Activated CD8-positive, alpha-beta T cell treated with anti-CD3 and anti-CD28 coated beads for 36 hours (primary cell): ENCODE results near the gene NMNAT2. TPM values are rescaled to one million over a fixed set of nuclear protein-coding genes. Genes with fewer than 3 reads are reported as not detected.

Source experiments
- ATAC-seq: fragments of 200-7000 bp; cut with Tn5 transposase; one replicate; pipeline ENCODE4 v1.10.0; 2021; ENCODE audit warnings: mild to moderate bottlenecking, moderate library complexity
- CTCF ChIA-PET: fragments of 350-600 bp; sonication (Branson Sonifier 250); formaldehyde crosslinking; loops from one replicate; lab custom pipeline; 2021; ENCODE audit warnings: antibody characterized with exemption; lab: Charles Lee
- POLR2A ChIA-PET: fragments of 350-600 bp; sonication (Branson Sonifier 250); formaldehyde crosslinking; loops from one replicate; lab custom pipeline; 2021; ENCODE audit warnings: antibody characterized with exemption; lab: Charles Lee
- DNase-seq: peaks from one replicate; pipeline ENCODE4 v3.0.0-alpha.2; 2020
- H3K27ac Mint-ChIP-seq: one replicate; pipeline ENCODE4 v1.8.0; 2021; ENCODE audit warnings: mild to moderate bottlenecking, mixed read lengths
- H3K27me3 Mint-ChIP-seq: one replicate; pipeline ENCODE4 v1.8.0; 2021; ENCODE audit warnings: mixed read lengths
- H3K36me3 Mint-ChIP-seq: one replicate; pipeline ENCODE4 v1.8.0; 2021; ENCODE audit warnings: low read depth, mixed read lengths
- H3K4me1 Mint-ChIP-seq: one replicate; pipeline ENCODE4 v1.8.0; 2021; ENCODE audit warnings: low read depth, mixed read lengths
- H3K4me3 Mint-ChIP-seq: one replicate; pipeline ENCODE4 v1.8.0; 2021; ENCODE audit warnings: mild to moderate bottlenecking, moderate library complexity, mixed read lengths
- H3K9me3 Mint-ChIP-seq: one replicate; pipeline ENCODE4 v1.8.0; 2021; ENCODE audit warnings: mixed read lengths
- intact Hi-C: fragments of 100-400 bp; cut with micrococcal nuclease; formaldehyde crosslinking; loops from one replicate; pipeline ENCODE4 v1.10.0; 2022
- total RNA-seq, 2 experiments: library from RNA; stranded (reverse); gene quantifications; one replicate each; pipeline ENCODE4 v1.2.3, GENCODE V29; 2021
- TF ChIP-seq, protein P1 (sequence below): fragments of 200-600 bp; IDR thresholded peaks from one replicate; pipeline ENCODE4 v1.8.0; 2022; ENCODE audit warnings: antibody characterized with exemption, mild to moderate bottlenecking

NMNAT2 gene
- total RNA-seq, 2 experiments from 2014 or later, result not detected

DNA sequence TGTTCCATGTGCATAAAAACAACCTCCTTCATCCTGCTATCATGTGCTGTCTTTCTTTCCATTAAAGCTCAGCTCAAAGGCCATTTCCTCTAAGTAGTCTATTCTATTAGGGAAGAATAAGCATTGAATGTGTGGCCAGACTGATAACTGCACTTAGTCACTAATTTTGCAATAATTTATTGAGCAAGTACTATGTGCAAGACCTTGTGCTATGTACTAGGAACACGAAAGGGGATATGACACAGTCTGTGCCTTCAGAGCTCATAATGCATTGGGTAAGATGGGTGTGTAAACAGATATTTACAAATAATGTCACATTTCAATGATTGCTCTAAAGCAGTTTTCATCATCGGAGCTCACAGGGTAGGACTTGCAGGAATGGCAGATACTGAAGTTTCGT is 54.2 kb downstream of the NMNAT2 start:
- ChIA-PET CTCF (no interaction called here), POLR2A (no interaction called here)
- Mint-ChIP-seq H3K4me1 (no peaks in the 10 kb centered on the region), H3K36me3 (no peaks in the 10 kb centered on the region), H3K4me3 (no peak overlapping the region), H3K27me3 (peaks cover 10% of the 10 kb centered on the region), H3K9me3 (no peaks in the 10 kb centered on the region), H3K27ac (no peak overlapping the region)
- no peak for DNase-seq
- intact Hi-C loops, result no loop called here
- TF ChIP-seq, protein P1, sequence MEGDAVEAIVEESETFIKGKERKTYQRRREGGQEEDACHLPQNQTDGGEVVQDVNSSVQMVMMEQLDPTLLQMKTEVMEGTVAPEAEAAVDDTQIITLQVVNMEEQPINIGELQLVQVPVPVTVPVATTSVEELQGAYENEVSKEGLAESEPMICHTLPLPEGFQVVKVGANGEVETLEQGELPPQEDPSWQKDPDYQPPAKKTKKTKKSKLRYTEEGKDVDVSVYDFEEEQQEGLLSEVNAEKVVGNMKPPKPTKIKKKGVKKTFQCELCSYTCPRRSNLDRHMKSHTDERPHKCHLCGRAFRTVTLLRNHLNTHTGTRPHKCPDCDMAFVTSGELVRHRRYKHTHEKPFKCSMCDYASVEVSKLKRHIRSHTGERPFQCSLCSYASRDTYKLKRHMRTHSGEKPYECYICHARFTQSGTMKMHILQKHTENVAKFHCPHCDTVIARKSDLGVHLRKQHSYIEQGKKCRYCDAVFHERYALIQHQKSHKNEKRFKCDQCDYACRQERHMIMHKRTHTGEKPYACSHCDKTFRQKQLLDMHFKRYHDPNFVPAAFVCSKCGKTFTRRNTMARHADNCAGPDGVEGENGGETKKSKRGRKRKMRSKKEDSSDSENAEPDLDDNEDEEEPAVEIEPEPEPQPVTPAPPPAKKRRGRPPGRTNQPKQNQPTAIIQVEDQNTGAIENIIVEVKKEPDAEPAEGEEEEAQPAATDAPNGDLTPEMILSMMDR, result no peak
- ATAC-seq, result no peak

DNA sequence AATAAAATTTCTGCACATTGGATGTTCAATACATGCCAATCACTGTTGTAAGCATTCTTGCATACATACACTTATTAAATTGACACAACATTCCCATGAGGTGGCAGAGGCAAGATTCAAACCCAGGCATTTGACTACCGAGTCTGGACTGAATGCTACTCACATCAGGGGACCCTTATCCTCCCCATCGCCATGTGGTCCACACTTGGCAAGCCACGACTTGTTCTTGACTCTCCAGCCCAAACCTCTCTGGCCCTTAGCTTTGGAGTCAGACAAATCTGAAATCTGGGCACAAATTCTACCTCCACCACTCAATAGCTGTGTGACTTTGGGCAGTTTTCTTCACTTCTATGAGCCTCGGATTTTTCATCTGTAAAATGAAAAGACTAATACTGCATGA is 57.1 kb downstream of the NMNAT2 start:
- Mint-ChIP-seq H3K4me3 (no peak overlapping the region), H3K27me3 (peaks cover 17% of the 10 kb centered on the region), H3K27ac (no peak overlapping the region), H3K36me3 (no peaks in the 10 kb centered on the region), H3K9me3 (no peaks in the 10 kb centered on the region), H3K4me1 (no peaks in the 10 kb centered on the region)
- ATAC-seq (no peak), DNase-seq (no peak)
- CTCF ChIA-PET, result no interaction called here
- intact Hi-C loops, result no loop called here
- TF ChIP-seq, protein P1, result no peak
- POLR2A ChIA-PET, result no interaction called here

DNA sequence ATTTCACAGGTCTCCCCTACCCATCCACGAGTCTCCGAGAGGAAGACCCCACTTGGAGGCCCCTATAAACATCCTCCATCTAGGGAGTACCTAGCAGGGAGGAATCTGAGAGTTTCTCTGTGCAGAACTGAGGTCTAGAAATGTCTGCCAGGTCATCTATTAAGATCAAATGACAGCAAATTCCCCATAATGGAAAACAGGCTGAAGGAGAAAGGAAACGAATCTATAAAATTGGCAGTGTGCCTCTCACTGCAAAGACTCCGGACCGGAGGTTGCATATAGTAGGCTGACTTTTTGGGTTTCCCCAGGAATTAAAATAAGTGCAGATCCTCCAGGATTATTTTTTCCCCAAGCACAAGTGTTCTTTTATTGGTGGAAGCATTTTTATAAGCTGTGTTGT is 57.7 kb downstream of the NMNAT2 start:
- no peak overlapping the region for H3K27ac Mint-ChIP-seq
- intact Hi-C loops, result no loop called here
- POLR2A ChIA-PET, result no interaction called here
- DNase-seq (no peak), ATAC-seq (no peak)
- no peak overlapping the region for H3K4me3 Mint-ChIP-seq
- no peaks in the 10 kb centered on the region for H3K4me1 Mint-ChIP-seq
- no peaks in the 10 kb centered on the region for H3K9me3 Mint-ChIP-seq
- no peaks in the 10 kb centered on the region for H3K36me3 Mint-ChIP-seq
- H3K27me3 Mint-ChIP-seq, result peaks cover 17% of the 10 kb centered on the region
- CTCF ChIA-PET, result no interaction called here
- TF ChIP-seq, protein P1, result no peak

DNA sequence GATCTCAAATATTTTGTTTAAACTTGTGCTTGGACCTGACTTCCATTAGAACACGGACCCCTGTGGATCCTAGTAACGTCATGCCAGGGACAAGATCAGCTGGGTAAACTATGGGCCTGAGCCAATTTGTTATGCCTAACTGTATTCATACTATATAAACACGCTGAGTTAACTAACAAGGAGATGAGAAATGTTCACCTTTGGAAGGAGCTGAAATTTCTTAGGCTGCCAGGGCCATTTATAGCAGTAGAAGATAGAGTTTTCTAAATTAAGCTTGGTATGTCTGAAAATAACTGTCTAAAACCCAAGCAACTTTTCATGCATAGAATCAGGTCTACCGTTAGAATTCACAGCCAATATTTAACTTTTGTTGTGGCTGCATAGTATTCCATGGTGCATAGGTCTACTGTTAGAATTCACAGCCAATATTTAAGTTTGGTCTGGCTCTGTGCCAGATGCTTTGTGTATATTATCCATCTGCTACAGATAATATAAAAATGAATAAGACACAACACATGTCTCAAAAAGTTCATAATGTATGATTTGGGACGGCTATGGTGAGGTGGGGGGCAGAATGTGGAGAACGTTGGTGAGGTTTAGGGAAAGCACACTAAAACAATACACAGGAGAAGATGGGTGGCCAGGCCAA is 61.5 kb downstream of the NMNAT2 start:
- intact Hi-C loops, result no loop called here
- ChIA-PET POLR2A (no interaction called here), CTCF (no interaction called here)
- Mint-ChIP-seq H3K9me3 (no peaks in the 10 kb centered on the region), H3K36me3 (no peaks in the 10 kb centered on the region), H3K27me3 (peaks cover 15% of the 10 kb centered on the region), H3K27ac (no peak overlapping the region), H3K4me3 (no peak overlapping the region), H3K4me1 (no peaks in the 10 kb centered on the region)
- TF ChIP-seq, protein P1, result no peak
- DNase-seq, result no peak
- no peak for ATAC-seq

DNA sequence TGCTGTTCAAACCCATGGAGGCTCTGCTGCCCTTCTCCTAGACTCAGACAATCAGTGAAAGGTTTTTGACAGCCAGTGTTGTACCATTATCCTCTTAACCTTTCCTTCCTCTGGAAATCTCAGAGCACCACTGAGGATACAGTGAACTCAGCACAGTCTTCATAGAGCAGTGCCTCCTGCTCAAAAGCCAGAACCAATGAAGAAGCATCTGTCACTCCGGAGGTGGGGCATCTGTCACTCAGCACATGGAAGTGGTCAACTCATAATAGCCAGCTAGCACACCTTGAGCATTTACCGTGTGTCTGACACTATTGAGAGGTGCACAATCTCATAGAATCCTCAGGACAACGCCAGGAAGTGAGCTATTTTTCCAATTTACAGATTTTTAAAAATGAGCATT is 62.4 kb downstream of the NMNAT2 start:
- Mint-ChIP-seq H3K27me3 (peaks cover 15% of the 10 kb centered on the region), H3K9me3 (no peaks in the 10 kb centered on the region), H3K36me3 (no peaks in the 10 kb centered on the region), H3K27ac (no peak overlapping the region), H3K4me1 (no peaks in the 10 kb centered on the region), H3K4me3 (no peak overlapping the region)
- TF ChIP-seq, protein P1, result no peak
- ChIA-PET POLR2A (no interaction called here), CTCF (no interaction called here)
- DNase-seq, result no peak
- no peak for ATAC-seq
- intact Hi-C loops, result no loop called here
